ENCODE results near the gene SMPDL3B.
"Not testable (repeated sequence)": the region's sequence is repeated elsewhere in the genome, so short reads cannot be mapped to it uniquely, and the experiment has no call there.

SMPDL3B gene

GRCh38 chr1:27990920-27991537 is 56.2 kb downstream of the SMPDL3B start:
- in situ Hi-C loops (cut with HindIII; ENCODE audit: low sequenced_read_pairs) = no loop called here
- H3K4me3 ChIP-seq (ENCODE audit: low read depth, low read length) = no peak overlapping the region
- no peak for DNase-seq (ENCODE audit: low read depth)
- no peak for TF ChIP-seq CTCF (IDR thresholded peaks at IDR 0.05; ENCODE audit: low read depth, low read length, missing control alignments)

- in situ Hi-C loops (cut with HindIII; ENCODE audit: low sequenced_read_pairs) = no loop called here
- H3K4me3 ChIP-seq (ENCODE audit: low read depth, low read length) = no peak overlapping the region
- no peak for TF ChIP-seq CTCF (IDR thresholded peaks at IDR 0.05; ENCODE audit: low read depth, low read length, missing control alignments)
- DNase-seq (ENCODE audit: low read depth) = no peak
Measured at GRCh38 chr1:27992276-27992675, 57.5 kb downstream of the SMPDL3B start.

- in situ Hi-C loops (cut with HindIII; ENCODE audit: low sequenced_read_pairs) = no loop called here
- TF ChIP-seq CTCF (IDR thresholded peaks at IDR 0.05; ENCODE audit: low read depth, low read length, missing control alignments) = no peak
- DNase-seq (ENCODE audit: low read depth) = no peak
- no peak overlapping the region for H3K4me3 ChIP-seq (ENCODE audit: low read depth, low read length)
Measured at GRCh38 chr1:27993241-27993640, 58.4 kb downstream of the SMPDL3B start.

GRCh38 chr1:27994060-27994459 is 59.3 kb downstream of the SMPDL3B start:
- DNase-seq (ENCODE audit: low read depth) = no peak
- H3K4me3 ChIP-seq (ENCODE audit: low read depth, low read length) = no peak overlapping the region
- in situ Hi-C loops (cut with HindIII; ENCODE audit: low sequenced_read_pairs) = no loop called here
- TF ChIP-seq CTCF (IDR thresholded peaks at IDR 0.05; ENCODE audit: low read depth, low read length, missing control alignments) = no peak

- in situ Hi-C loops (cut with HindIII; ENCODE audit: low sequenced_read_pairs) = not testable (repeated sequence)
Measured at GRCh38 chr1:27994526-27994925, 59.7 kb downstream of the SMPDL3B start.

GRCh38 chr1:27999055-27999454 is 64.3 kb downstream of the SMPDL3B start:
- TF ChIP-seq CTCF (IDR thresholded peaks at IDR 0.05; ENCODE audit: low read depth, low read length, missing control alignments) = no peak
- no peak overlapping the region for H3K4me3 ChIP-seq (ENCODE audit: low read depth, low read length)
- no peak for DNase-seq (ENCODE audit: low read depth)
- in situ Hi-C loops (cut with HindIII; ENCODE audit: low sequenced_read_pairs) = no loop called here

More at GRCh38 chr1:27994526-27994925, 59.7 kb downstream of the SMPDL3B start:
- H3K4me3 ChIP-seq (ENCODE audit: low read depth, low read length); DNase-seq (ENCODE audit: low read depth): not testable (repeated sequence)

- no peak for TF ChIP-seq CTCF (IDR thresholded peaks at IDR 0.05; ENCODE audit: low read depth, low read length, missing control alignments)
- no peak overlapping the region for H3K4me3 ChIP-seq (ENCODE audit: low read depth, low read length)
- DNase-seq (ENCODE audit: low read depth) = no peak
- in situ Hi-C loops (cut with HindIII; ENCODE audit: low sequenced_read_pairs) = no loop called here
Measured at GRCh38 chr1:28002600-28002999, 67.8 kb downstream of the SMPDL3B start.

GRCh38 chr1:28003117-28003516 is 68.3 kb downstream of the SMPDL3B start:
- in situ Hi-C loops (cut with HindIII; ENCODE audit: low sequenced_read_pairs); DNase-seq (ENCODE audit: low read depth); H3K4me3 ChIP-seq (ENCODE audit: low read depth, low read length): not testable (repeated sequence)
